A673 (cell line): Measurements from ENCODE around the gene TCF7L2.

Experiments
- EZH2 ChIP-seq: fragments of 200-600 bp; sonication (generic); IDR thresholded peaks from 2 replicates; pipeline ENCODE4 v1.6.1; 2017; ENCODE audit warnings: borderline replicate concordance, low read depth, mild to moderate bottlenecking, mixed read lengths, antibody characterized with exemption, low read length; ENCODE audit not compliant: poor library complexity, severe bottlenecking
- TF ChIP-seq, protein P1 (sequence below): fragments of 300-800, 200-600 bp; sonication (generic); conservative IDR thresholded peaks from 2 replicates; pipeline ENCODE4 v1.5.1; 2017; ENCODE audit warnings: low read depth, mild to moderate bottlenecking, antibody characterized with exemption, low read length, moderate library complexity, mixed read lengths

DNA sequence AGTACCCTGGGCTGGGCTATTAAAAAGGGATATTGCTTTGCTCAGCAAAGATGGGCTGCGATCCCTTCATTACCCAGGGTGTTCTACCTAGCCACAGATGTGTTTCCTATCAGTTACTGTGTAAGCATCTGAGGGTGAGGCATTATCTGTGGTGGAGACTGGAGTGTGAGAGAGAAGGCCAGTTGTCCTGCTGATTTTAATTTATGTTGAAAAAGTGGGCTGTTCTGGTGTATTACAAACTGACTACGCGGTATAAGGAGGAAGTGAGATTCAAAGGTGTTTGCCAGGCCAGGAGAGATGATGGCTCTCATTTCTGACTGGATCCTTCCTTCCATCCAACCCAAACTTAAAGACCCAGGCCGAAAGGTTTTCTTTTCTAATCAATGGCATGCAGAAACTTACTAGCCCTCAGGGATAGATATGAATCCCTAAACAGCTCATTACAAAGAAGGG lies 7.6 kb downstream of the TCF7L2 start:
- TF ChIP-seq, protein P1, sequence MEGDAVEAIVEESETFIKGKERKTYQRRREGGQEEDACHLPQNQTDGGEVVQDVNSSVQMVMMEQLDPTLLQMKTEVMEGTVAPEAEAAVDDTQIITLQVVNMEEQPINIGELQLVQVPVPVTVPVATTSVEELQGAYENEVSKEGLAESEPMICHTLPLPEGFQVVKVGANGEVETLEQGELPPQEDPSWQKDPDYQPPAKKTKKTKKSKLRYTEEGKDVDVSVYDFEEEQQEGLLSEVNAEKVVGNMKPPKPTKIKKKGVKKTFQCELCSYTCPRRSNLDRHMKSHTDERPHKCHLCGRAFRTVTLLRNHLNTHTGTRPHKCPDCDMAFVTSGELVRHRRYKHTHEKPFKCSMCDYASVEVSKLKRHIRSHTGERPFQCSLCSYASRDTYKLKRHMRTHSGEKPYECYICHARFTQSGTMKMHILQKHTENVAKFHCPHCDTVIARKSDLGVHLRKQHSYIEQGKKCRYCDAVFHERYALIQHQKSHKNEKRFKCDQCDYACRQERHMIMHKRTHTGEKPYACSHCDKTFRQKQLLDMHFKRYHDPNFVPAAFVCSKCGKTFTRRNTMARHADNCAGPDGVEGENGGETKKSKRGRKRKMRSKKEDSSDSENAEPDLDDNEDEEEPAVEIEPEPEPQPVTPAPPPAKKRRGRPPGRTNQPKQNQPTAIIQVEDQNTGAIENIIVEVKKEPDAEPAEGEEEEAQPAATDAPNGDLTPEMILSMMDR, result no peak
- no peak for TF ChIP-seq EZH2
